NCI-H1436 treated with DMSO at 0.1 percent for 48 hours (cell line): ENCODE measurements around the gene HOXA5.

ENCODE experiments used
- DNase-seq: peaks from one replicate; lab custom pipeline; 2025; lab: John Stamatoyannopoulos, UW

HOXA5 gene

GRCh38 chr7:27093184-27093895, 50.1 kb downstream of the HOXA5 start:
- DNase-seq: no peak

DNA sequence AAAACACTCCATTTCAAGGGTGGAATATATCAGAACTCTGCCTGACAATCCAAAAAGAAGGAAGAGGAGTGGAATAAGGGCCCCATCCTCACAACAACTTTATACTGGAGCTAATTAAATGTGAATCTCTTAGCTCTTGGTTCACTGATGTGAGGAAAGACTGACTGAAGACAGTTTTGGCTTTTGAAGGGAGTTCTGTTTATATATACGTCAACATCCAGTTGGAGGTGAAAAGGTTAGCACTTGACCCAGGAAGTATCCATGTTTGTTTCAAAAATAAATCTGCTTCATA, 50.7 kb downstream of the HOXA5 start:
- DNase-seq: no peak

- no peak for DNase-seq
Measured at GRCh38 chr7:27091941-27092818, 51.3 kb downstream of the HOXA5 start.

DNA sequence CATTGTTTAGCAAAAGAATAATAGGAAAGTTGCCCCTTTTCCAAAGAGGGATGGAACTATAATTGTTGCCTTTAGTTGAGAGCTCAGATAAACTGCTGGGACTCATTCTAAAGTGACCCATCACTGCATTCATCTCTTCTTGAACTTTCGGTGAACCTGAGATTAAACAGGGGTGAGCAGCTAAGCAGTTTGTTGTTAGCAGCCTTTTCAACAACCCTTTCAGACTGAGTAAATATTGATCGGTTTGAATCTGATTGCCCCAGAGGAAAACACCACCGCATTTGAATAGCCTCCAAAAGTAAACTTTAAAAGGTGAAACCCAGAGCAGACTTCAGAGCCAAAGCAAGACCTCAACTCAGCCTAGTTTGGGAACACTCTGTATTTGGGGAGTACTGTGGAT, 52.4 kb downstream of the HOXA5 start:
- DNase-seq: no peak
